GM18517 (cell line): ENCODE data around the gene KRTDAP.

Experiments
- ATAC-seq: cut with Tn5 transposase; IDR thresholded peaks from one replicate; pipeline ENCODE4 v1.9.1; 2021; ENCODE audit warnings: mild to moderate bottlenecking, moderate library complexity; ENCODE audit not compliant: unreplicated experiment

The KRTDAP gene, protein sequence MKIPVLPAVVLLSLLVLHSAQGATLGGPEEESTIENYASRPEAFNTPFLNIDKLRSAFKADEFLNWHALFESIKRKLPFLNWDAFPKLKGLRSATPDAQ

DNA sequence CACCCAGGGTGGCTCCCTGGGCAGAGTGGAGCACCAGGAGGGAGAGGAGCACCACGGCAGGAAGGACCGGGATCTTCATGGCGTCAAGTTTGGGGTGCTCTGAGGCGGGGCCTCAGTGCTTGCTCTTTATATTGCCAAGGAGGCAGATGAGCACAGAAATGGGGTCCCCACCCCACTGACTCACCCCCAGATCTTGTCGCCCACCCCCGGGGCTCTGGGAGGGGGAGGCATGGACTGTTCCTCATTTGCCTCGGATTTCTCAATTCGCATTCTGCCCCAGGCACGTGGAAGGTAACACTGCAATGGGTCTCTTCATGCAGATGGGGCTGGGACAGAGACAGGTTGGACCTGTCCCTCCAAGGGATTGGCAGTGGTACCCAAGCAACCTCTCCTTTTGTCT, at the start of gene KRTDAP:
Gene KRTDAP, minus strand, starts transcription at position 101 of the 400 bp plus-strand sequence. Its CDS starts 22 bp downstream, at position 79.
- no peak for ATAC-seq

DNA sequence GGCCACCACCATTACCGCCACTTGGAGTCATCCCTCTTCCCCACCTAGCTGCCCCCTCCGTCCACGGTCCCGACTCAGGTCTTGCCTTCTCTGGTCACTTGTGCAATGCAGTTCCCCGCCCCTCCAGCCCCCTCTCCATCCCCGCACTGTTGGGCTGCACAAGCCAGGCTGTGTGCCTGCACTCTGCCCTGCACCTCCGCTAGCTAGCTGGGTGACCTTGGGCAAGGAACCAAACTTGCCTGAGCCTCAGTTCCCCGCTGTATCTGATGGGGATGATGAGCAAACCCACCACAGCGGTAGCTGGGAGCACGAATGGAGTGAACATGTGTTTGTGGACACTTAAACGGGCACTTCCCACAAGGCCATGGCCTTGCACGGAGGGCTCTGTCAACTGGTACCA, 49.6 kb upstream of the KRTDAP start:
- no peak for ATAC-seq

DNA sequence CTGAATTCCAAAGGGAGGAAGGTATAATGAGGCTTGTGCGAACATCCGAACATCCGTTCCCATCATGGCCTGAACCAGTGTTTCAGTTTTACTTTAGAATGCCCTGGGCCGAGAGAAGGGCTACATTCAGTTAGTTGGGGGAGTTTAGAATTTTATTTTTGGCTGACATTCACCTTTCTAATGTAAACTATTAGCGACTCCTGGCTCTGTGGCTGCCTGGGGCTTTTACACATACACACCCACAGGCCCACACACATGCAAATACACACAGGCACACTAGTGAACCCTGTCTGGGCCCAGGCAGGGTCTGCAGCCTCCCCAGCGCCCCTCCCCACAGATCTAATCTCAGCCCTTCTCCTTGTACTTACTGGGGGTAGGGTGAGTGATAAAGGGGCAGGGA, 49.0 kb upstream of the KRTDAP start:
- ATAC-seq: no peak

DNA sequence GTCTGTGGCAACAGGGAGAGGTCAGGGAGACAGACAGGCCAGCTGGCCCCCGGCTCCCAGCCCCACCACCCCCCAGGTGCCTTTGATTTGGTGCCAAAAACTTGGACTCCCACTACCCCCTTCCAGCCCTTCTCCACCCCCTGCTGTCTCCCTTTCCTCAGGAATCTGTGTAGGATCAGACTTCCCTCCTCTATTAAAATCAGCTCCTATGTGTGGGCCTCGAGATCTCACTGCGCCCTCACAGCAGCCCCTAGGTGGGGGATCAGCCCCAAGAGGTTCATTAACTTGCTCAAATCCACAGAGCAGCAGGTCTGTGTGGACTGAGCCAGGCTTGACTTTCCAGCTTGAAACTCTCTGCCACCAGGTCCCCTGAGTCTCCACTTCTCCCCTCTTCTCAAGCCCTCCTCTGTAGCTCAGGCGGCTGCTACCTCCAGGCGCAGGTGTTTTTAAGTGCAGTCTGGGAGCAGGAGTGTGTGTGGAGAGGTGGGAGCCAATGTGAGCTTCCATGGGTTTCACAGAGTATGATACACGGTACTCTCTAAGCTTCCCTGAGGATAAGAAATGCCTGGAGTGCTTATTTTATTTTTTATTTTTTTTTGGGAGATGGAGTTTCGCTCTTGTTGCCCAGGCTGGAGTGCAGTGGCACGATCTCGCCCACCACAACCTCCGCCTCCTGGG, 44.7 kb upstream of the KRTDAP start:
- no peak for ATAC-seq

DNA sequence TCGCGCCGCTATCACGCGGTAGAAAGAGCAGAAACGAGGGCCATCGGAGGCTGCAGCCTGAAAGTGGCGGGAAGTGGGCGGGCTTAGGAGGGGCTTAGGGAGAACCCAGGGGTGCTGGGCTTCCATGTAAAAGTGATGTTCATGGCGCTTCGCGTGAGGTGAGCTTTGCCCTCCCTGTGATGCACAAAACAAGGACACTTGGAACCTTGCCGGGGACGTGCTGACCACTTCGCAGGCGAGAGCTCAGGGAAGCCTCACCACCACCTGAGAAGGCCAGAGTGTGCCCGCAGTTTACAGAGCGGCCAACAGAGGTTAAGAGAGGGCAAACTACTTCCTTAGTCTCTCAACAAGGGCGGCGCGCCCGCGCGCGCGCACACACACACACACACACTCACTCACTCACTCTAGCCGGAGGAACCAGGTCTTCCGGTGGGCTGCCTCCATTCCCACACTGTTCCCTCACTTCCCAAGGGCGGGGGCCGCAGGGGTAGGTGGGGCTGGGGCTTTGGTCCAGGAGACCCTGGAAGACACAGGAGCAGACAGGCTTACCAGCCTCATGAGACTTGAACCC, 43.6 kb upstream of the KRTDAP start:
- ATAC-seq: no peak

DNA sequence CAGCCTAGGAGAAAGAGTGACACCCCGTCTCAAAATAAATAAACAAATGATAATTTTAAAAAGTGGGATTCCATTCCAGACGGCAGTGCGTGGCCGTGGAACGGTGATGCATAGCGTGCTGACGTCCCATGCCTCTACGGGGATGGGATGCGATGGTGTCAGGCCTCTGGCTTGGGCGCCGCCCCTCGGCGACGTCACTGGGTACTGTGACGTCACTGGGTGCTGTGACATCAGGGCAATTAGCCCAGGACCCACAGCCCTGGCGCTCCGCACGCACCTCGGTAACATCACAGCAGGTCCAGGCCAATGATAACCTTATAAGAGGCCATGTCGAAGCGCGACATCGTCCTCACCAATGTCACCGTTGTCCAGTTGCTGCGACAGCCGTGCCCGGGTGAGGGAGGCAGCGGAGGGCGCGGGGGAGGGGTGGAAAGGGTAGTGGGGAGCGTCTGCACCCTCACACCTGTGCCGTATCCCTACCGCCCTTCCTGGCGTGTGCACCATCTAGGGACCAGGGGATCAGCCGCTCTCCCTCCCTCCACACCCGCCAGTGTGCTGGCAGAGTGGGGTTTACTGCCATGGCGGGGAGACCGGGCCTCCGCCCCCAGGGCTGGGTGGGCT, 43.0 kb upstream of the KRTDAP start, which contains the start of gene GAPDHS:
Gene GAPDHS, plus strand, starts transcription at position 256 of the 621 bp plus-strand sequence. Its CDS starts 72 bp downstream, at position 328.
- no peak for ATAC-seq

DNA sequence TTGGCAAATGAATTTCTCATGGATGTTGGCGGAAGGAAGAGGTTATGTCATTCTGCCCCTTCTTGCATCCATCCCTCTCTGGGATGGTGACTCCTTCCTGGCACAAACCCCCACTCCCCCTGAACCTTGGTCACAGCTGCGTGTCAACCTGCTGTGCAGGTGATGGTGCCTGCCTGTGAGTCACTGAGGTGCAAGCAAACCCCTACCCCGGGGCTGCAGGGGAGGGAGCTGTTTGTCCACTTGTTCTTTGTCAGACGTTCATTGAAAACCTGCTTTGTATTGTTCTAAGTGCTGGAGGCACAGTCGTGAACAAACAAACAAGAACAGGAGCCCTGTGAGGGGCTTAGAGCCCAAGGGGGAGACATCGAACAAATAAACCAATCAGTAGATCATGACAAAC, 41.0 kb upstream of the KRTDAP start:
- no peak for ATAC-seq

DNA sequence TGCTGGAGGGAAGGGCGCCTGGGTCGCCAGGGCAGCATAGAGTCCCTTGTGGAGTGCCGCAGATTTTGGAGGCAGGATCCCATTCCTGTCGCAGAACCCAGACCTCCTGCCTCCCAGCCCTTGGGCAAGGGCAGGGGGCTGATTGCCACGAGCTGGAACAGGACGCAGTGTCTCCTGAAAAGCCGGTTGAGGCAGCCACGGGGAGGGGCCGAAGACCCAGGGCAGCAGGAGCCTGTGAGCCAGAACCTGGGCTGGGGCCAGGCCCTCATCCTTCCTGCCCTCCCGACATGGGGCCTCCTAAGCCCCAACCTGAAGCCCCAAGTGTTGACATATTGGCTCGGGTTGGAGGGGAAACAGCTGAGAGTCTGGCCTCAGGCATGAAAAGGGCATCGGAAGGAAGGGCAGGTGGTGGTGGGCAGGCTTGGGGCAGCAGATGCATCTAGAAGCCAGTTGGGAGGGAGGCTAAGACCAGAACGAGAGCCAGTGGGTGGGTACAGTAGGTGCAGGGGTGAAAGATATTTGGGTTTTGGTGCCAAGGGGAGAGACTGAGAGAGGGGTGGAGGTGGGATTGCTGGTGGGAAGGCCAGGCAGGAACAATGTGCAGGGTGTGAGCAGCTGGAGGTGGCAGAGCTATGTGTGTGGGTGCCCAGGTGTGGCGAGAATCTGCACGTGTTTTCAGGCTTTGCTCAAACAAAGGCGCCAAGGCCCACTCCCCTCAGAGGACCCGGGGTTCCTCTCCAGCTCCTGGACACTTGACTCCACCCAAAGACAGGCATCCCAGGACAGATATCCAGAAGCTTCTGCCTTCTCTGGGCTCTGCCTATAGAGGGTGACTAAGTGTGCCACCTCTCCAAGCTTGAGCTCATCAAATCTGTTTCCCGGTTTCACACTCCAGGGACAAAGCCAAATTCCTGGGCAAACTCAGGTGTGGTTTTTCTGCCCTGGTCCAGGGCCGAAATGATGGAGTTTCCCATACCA, 39.3 kb upstream of the KRTDAP start:
- no peak for ATAC-seq

DNA sequence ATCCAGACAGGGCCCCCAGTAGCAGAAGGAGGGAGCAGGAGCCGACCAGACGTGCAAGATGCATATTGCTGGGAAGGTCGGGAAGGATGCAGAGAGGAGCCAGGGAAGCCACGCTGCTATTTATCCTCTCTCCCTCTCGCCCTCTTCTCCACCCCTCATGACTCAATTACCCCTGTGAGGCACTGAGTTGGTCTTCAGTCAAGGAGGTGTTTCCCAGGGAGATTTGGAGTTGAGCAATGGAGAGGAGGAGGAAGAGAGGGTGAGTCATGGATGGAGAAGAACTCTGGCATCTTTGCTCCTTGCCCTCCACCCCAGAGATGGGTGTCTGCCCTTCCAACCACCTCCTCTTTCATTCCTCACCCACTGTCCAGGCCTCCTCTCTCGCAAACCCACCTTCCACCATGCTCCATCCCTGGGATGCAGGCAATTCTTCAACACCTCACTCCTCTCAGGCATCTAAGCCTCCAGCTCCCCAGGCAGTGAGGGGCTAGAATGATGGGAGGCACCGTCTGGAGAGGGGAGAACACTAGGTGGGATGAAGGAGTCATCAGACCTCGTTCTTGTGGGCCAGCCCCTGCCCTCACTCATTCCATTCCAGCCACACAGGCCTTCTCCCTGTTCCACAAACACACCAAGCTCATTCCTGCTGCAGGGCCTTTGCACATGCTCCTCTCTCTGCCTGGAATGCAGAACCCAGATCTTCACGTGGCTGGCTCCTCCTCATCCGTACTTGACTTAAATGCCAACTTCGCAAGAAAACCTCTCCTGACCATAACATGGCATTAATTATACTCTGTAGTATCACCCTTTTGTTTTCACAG, 38.2 kb upstream of the KRTDAP start, which contains the start of gene SBSN:
Gene SBSN, minus strand, starts transcription at position 94 of the 821 bp plus-strand sequence. Its CDS starts 30 bp downstream, at position 64.
- no peak for ATAC-seq

DNA sequence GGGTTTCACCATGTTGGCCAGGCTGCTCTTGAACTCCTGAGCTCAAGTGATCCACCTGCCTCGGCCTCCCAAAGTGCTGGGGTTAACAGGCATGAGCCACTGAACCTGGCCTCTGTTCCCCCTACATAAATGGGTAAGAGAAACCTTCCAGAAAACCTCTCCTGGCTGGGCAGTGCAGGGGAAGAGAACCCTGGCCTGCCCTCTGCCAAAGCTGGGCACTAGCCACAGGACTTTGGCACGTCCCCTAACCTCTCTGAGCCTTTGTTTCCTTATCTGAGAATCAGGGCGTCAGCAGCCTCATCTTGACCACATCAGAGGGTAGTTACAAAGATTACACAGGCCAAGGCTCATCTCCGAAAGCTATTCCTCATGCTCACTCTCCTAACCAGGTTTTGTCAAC, 35.6 kb upstream of the KRTDAP start:
- no peak for ATAC-seq

DNA sequence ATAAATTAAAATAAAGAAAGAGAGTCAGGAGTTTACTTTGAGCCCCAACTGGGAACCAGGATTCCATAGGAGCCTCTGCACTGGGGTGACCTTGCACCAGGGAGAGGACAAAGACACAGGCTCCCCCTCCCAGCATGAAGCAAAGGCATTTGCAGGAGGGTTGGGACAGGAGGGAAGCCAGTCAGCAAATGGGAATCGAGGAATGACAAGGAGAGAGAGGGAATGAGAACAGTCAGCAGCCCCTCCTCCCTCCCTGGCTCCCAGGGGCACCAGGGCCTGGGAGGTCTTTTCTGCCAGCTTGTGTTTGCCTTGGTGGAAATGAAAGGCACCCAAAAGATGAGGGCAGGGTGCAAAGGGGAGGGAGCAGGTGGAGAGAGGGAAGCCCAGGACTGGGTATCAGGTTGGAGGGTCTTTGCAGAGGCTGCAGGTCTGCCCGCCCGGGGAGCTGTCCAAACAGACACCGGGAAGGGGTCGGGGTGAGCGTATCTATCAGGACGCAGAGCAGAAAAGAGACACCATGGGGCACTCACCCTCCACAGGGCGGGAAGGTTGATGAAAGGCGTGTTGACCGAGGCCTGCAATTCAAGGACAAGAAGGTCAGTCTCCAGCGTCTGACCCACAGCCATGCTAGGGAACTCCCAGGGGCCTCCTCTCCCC, 34.0 kb upstream of the KRTDAP start:
- ATAC-seq: no peak

DNA sequence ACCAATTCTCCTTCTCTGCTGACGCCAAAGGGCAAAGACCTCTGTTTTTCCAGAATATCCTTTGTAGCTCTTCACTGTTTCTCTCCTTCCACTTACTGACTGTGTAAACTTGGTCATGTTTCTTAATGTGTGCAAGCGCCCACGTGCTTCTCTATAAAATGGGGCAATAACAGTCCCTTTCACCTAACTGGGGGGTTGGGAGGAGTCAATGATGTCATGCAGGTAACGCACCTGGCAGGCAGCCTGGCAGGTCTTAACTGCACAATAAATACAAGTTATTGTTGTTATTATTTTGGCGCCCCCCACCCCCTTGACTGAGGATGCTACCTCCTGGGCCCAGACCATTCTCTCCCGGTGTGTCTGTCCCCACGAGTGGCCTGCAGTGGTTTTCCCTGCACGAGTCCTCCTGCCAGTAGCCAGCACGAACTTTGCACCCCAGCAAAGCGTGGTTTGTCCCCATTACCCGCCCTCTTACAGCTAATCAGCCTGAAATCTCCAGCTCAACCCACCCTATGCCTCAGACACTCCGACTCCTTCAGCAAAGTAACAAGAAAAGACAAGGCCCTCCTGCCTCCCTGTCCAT, 32.6 kb upstream of the KRTDAP start:
- ATAC-seq: no peak

DNA sequence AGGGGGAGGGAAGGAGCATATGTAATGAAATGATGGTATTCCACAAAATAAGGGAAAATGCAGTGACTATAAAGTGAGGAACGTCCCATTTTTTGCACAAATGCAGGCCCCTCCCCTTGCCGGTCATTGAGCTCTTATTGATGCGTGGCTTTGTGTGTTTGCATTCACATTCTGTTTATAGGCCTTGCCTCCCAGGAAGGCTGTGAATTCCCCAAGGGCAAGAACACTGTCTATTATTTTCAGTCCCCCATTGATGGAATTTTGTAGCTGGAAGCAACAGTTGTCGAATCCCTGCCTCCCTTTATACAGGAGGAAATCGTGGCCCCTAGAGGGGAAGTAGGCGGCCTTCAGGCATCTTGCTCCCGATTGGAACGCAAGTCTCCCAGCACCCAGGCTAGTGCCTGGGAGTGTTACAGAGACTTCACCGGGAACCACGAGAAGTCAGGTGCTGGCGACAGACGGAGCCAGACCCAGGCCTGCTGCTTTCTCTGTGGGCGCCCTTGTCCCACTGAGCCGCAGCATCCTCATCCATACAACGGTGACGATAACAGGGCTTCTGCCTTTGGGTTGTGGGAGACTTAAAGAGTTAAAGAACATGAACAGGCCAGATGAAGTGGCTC, 31.0 kb upstream of the KRTDAP start:
- no peak for ATAC-seq

DNA sequence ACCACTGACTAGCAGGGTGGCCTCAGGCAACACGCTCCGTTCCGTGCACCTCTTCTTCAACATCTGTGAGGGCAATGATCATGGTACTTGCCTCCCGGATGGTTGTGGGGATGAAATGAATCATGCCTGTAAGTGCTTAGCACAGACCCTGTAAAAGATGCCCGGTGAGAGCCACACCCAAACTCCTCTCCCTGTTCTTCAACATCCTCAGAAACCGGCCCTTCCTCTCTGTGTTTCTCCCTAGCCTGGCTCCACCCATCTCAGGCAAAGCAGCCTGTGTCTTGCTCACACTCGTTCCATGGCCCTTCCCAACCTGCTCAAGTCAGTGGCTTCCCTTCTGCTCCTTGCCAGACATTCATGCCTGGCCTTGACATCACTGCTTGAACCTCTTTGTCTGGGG, 29.0 kb upstream of the KRTDAP start:
- no peak for ATAC-seq

DNA sequence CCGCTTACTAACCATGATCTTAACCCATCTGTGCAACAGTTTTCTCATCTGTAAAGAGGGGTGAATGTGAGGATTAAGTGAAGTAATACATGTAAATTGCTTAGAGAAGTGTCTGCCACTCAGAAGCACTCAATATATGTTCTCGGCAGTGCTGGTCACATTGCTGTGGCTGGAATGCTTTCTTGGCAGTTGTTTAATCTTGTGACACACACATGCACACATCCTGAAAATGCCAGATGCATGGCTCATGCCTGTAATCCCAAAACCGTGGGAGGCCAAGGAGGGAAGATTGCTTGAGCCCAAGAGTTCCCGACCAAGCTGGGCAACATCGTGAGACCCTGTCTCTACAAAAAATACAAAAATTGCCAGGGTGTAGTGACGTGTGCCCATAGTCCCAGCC, 28.0 kb upstream of the KRTDAP start:
- ATAC-seq: no peak

DNA sequence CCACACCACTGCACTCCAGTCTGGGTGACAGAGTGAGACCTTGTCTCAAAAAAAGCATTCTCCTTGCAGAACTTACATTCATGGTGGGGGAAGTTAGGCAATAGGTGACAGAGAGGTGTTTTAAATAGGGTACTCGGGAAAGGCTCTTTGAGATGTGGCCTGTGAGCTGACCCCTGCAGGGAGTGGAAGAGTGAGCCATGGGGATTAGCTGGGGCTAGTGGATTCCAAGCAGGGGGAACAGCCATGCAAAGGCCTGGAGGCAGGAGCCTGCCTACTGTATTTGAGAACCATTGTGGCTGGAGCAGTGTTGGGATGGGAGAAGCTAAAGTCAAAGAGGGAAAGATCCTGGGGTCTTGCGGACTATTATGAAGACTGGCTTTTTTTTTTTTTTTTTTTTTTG, 27.1 kb upstream of the KRTDAP start:
- no peak for ATAC-seq

DNA sequence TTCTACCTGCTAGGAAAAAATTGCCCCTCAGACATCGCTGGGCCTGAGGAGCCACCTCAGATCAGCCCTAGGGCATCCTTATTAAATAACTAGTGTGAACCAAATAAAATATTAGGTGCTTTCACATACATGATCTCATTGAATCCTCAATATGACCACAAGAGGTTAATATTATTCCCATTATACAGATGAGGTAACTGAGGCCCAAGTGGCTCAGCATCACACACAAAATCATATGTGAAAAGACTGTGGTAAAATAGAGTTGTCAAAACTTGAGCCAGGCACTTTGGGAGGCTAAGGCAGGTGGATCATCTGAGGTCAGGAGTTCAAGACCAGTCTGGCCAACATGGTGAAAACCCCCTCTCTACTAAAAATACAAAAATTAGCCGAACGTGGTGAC, 26.0 kb upstream of the KRTDAP start:
- no peak for ATAC-seq

DNA sequence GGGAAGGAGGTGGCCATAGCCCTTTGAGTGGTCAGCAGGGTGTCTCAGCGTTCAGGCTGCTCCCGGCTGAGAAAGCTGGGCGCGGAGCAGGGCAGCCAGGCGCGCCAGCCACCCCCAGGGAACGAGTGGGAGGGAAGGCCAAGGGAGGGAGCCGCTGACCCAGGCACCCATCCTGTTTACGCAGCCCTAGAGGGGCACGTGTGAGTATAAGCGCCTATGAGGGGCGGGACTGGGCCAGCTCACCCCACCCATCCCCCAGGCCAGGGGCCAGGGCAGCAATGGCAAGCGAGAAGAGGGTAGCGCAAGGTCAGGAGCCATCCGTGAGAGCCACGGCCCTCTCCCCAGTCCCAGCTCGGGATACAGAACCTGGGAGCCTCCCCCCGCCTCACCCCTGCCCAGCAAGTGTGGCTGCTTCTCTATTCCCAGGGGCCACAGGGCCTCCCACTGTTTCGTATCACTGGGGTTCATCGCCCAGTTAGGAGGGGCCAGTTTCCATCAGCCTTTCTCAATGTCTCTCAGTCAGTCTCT, 24.1 kb upstream of the KRTDAP start:
- ATAC-seq: no peak
